Measurements from ENCODE around the gene FOXB2. TPM values are rescaled to one million over a fixed set of nuclear protein-coding genes. Genes with fewer than 3 reads are reported as not detected.

FOXB2 gene
- total and polyA plus RNA-seq, 2 of the 13 experiments (the other 11 are each of a cell fraction or from before 2014, with no cell fraction given) = not detected

- no peak for TF ChIP-seq ZBED4 (CRISPR knock-in tag; IDR thresholded peaks at IDR 0.05; ENCODE audit: borderline replicate concordance)
Observed at GRCh38 chr9:76985581-76985980, 33.9 kb upstream of the FOXB2 start (continued).

- no peak overlapping the region for H3K9ac ChIP-seq (ENCODE audit: insufficient read depth, low read depth, low read length)
- no peaks in the 10 kb centered on the region for H3K27me3 ChIP-seq (ENCODE audit: control insufficient read depth in 1 of 2, insufficient read depth in 2 of 2, low read length in 2 of 2)
- H3K36me3 ChIP-seq (replicated peaks in 1 of 2; ENCODE audit: control insufficient read depth in 1 of 2, insufficient read depth in 2 of 2, low read length in 2 of 2) = no peaks in the 10 kb centered on the region
- BruUV-seq (replicated peaks) = no TSS peak
- no peaks in the 10 kb centered on the region for H3K79me2 ChIP-seq (ENCODE audit: insufficient read depth, low read length)
- peak; percentile 67 for FAIRE-seq
- H2AFZ ChIP-seq (ENCODE audit: low read length) = no peak overlapping the region
- H4K20me1 ChIP-seq (ENCODE audit: insufficient read depth, low read length) = no peaks in the 10 kb centered on the region
- ATAC-seq = peak; percentile 77
- DNase-seq (ENCODE audit: low spot score) = peak; percentile 21
- H3K9me3 ChIP-seq (ENCODE audit: low read length) = no peaks in the 10 kb centered on the region
- in situ Hi-C loops (cut with HindIII; ENCODE audit: extremely low pct_ligation_motif_present, low pct_unique_long_range_greater_than_20kb) (loop anchor here (10.0 kb wide), 1 partner anchor 183 kb away; no protein-coding TSS in a partner anchor), intact Hi-C loops (cut with micrococcal nuclease; ENCODE audit: unreplicated experiment) (no loop called here)
- no peak overlapping the region for H3K4me3 ChIP-seq (replicated peaks in 1 of 3; ENCODE audit: insufficient read depth in 1 of 3, low read depth in 2 of 3, low read length in 3 of 3)
- H3K4me1 ChIP-seq (ENCODE audit: insufficient read depth, low read length) = no peaks in the 10 kb centered on the region
- POLR2A ChIA-PET = no interaction called here
- WGBS (ENCODE audit: low lambda C conversion rate) = 6% methylated on average over 3 of the region's 3 CpGs
- no peak overlapping the region for H3K27ac ChIP-seq (ENCODE audit: extremely low read length, insufficient read depth, low read length)
- CTCF ChIA-PET (ENCODE audit: low intra/inter-chr PET ratio, low total read pairs) = interaction anchor here (1.7 kb wide), 1 partner anchor 178 kb away, joined by 10 read pairs; no protein-coding TSS in a partner anchor
- no peak overlapping the region for H3K4me2 ChIP-seq (ENCODE audit: low read depth, low read length)
- TF ChIP-seq ZNF839 (CRISPR knock-in tag; IDR thresholded peaks at IDR 0.05; ENCODE audit: borderline replicate concordance) = no peak
- peak; percentile 50 for TF ChIP-seq CTCF (CRISPR knock-in tag; IDR thresholded peaks at IDR 0.05)
- TF ChIP-seq SKI (IDR thresholded peaks at IDR 0.05; ENCODE audit: partially characterized antibody) = no peak
- TF ChIP-seq PHF20 (CRISPR knock-in tag; IDR thresholded peaks at IDR 0.05) = no peak
- TF ChIP-seq AKNA (CRISPR knock-in tag; IDR thresholded peaks at IDR 0.05; ENCODE audit: borderline replicate concordance) = no peak
- no peak for TF ChIP-seq MAFG (CRISPR knock-in tag; IDR thresholded peaks at IDR 0.05)
- TF ChIP-seq SMC3 (IDR thresholded peaks at IDR 0.05; ENCODE audit: low read length) = peak; percentile 23; the same call in 1 of the 2 replicates
- TF ChIP-seq SOX5 (CRISPR knock-in tag; IDR thresholded peaks at IDR 0.05; ENCODE audit: borderline replicate concordance) = no peak
- TF ChIP-seq SRY (CRISPR knock-in tag; IDR thresholded peaks at IDR 0.05) = no peak
- no peak for TF ChIP-seq ZNF20 (CRISPR knock-in tag; IDR thresholded peaks at IDR 0.05)
Observed at GRCh38 chr9:76987594-76988200, 31.8 kb upstream of the FOXB2 start.
